GM18861 (cell line): ENCODE measurements around the gene MPPED1.

Experiments
- ATAC-seq: cut with Tn5 transposase; IDR thresholded peaks from one replicate; pipeline ENCODE4 v1.9.1; 2021; ENCODE audit not compliant: unreplicated experiment

MPPED1 gene

DNA sequence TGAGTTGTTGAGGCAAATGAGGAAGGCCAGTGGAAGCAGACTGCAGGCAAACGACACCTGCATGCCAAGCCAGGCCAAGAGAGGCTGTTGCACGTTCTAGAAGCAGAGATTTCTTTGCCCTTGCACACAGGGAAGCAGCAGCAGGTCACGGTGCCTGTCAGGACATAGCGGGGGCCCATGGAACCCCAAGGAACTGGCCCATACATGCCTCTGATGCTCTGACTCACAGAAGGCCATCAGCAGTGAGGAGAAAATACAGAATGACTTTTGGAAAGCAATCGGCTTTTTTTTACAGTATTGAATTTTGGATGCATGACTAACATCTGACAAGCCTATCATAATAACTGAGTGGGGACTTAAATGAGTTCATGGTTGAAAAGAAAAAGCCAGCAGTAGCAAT lies 123.9 kb downstream of the MPPED1 start:
- no peak for ATAC-seq

DNA sequence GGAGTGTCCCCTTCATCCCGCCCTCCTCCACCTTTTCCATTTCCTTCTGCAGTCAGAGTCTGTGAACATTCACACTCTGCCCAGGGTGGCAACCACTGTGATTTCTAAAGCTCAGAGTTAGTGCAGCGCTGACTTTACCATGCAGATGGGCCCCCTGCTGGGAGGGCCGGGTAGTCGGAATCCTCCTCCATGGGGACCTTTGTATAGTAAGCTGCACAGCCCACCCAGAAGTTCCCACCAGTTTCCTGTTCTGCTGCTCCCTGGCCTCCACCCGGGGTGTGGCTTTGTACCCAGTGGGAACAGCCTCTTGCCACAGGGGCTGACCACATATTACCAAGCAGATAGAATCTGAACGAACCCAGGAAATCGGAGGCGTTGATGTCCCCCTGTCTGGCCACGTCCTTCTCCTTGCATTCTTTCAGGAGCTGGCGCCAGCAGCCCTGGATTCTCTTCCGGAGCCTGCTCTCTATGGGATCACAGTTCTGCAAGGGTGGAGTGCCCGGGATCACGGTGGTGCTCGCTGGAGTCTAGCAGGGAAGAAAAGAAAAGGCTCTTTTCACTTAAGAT lies 125.3 kb downstream of the MPPED1 start:
- no peak for ATAC-seq

DNA sequence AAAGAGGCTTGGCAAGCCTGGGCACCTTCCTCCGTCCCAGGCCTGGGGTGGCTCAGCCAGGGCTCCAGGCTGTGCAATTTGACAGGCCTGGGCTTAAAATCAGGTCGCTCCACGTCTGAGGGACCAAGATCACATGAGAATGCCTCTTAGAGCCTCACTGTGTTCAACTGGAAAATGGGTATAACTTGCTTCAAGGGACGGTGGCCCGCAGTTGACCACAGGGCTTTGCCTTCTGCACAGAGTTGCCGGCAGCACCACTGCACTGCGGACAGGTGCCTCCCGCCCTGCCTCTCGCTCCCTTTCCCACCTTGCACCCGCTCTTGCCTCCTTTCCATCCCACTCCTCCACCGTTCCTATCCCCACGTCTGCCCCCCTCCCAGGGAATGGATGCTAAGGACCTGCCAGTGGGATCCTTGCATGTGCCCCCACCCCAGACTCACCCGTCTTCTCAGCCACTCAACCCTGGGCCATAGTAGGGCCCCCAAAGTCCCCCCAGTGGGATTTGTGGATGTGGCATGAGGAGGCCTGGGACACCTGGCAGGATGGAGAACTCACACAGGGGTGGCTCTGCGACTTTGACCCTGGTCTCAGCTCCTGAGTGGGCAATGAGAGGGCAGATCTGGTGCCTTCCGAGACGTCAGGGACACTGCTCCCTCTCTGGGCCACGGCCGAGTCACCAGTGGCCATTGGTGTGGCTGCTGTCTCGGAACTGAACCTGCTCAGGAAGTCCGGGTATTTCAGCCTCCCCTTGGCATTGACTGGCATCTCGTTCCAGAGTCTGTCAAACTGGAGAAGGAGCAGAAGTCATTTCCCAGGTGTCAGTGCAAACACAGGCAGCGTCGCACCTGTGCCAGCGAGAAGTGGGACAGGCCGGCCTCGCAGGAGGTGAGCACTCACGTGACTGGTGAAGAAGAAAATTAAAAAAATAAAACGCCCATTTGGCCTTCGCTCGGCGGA lies 128.0 kb downstream of the MPPED1 start:
- no peak for ATAC-seq

DNA sequence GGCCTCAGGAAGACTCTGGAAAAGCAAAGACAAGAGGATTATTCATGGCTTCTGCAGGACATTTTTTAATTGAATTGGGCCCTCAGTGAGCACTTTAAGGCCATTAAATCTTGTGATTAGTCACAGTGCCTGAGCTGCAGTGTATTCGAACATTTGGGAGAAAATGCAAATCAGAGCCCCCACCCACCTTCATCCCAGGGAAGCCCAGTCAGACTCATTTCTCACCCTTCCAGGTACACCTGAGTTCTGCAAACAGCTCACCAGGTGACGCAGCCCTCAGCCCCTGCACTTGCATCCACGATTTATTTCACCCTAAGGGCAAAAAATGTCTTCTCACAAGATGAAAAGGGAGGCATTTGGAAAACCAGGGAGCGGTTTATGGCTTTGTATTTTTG lies 128.7 kb downstream of the MPPED1 start:
- ATAC-seq = no peak

DNA sequence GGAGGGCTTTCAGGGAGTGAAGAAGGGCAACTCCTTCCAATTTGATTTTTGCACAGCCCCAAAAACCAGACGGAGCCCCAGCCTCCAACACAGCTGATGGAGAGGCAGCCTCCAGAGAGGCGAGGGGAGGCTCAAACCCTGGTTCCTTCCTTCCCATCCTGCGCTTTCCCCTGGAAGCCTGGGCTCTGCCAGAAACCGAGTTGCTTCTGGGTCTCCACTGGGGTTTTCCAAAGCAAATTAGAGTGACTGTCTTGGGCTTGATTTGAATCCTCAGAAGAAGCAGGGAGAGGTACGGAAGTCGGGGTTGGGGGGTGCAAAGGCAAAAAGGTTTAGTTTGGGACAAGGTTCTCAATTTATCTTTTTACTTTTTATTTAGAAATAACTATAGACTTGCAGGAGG lies 129.2 kb downstream of the MPPED1 start:
- no peak for ATAC-seq

DNA sequence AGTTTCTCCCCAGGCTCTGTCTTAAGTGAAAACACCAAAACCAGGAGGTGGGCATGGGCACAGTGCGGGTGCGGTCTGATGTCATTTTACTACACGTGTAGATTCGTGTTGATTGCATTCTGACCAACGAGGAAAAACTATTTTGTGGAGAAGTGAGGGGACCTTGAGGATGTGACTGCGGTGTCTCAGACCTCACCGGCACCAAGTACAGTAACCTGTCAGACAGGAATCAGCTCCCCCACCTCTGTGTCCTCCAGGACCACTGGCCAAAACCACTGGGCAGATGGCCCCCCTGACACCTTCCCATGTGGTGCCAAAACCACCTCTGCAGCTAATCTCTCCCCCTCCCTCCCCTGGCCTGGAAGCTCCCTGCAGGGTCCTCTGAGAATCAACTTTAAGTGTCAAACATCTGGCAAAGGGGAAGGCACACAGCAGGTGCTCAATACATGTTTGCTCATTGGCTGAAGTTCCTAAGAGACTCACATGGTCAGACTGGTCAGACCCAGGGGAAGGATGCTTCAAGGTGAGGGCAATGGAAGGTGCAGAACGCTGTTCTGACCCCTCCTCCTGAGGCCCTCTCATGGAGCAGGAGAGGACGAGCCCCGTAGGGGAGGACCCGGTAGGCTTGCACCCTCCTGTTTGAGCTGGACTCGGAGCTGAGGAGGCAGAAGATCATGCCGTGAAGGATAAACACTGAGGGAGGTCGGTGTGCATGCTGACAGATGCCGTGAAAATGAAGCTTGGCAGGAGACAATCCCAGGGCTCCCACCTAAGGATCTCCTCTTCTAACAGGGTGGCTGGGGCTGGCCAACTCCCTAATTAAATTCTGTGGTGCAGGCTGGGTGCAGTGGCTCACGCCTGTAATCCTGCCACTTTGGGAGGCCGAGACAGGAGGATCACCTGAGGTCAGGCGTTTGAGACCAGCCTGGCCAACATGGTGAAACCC lies 129.9 kb downstream of the MPPED1 start:
- ATAC-seq = no peak

DNA sequence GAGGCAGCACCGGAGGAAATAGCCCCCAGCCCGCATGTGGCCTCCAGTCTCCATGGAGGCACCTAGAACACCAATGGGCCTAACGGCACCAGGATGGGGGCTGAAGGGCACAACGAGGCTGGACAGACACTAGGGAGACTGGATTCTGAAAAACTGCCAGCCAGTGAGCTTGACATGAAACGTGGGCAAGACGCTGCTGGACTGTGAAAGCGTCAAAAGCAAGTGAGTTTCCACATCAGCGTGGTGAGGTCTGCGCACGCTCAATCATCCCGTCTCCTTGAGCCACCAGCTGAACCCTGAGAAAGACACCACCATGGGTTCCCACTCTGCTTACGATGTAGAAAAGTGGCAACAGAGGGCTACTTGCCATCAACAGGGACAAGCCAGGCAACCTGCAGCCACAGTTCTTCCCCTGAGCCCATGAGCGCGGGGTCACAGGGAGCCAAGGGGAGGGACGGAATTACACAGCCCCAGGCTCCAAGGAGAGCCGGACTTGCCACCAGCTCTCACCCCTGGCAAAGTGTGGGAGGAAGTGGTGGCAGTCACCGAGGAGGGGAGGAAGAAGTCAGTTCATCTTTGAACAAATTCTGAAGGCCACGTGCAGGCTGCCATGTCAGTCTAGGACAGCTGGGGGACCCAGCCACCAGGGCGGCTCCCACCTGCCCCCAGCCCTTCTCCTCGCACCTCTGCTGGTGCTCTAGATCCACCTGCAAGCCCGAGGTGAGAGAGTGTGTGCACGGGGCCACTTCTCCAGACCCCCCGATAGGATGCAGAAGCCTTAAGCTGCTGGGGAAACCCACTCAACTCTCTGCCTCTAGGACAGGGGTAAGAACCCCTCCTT lies 131.1 kb downstream of the MPPED1 start:
- no peak for ATAC-seq

DNA sequence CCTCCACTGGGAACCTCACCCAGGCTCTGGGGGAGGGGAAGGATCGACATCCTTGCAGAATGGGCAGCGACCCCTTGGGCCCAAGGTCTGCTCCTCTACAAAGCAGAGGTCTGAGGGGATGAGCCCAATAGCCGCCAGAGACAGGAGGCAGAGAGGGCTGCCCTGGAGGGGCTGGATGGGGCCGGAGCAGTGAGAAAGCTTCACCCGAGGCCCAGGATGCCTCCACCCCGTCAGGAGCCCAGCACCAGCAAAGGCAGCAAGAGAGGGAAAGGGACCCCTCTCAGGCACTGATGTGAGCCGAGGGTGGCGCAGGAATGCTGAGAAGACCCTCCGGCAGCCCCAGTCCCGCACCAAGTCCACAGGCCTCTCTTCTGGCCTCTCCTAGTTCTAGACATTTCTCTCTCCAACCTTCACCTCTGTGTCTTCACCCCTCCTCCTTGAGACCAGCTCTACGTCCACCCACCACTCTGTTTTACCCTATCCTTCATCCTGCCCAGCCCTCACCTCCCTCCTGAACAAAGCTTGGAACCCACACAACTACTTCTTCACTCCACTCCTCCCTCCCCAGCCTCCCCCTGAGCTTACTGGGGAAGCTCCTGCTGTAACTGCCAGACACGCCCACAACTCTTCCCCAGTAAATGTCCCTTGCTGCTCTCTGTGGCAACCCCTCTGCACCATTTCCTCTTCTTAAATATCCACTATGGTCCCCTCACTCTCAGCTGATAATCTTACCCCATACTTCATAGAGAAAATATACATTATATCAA lies 131.9 kb downstream of the MPPED1 start:
- ATAC-seq = no peak

DNA sequence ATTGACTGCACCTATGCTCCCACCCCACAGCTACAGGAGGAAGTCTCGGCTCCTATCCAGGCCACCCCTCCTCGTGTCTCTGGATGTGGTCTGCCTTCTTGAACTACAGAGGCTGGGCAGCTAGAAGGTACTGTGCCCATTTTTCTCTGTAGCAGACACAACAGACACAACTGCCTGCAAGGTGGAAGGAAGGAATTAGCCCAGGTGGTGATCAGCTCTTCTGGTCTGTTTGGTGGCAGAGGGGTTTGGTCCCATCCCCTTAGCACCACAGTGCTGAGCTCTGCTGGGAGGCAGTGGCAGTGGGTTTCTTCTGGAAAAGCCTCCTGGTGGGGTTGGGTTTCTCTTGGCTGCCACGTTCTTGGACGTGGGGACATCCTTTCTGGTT lies 132.5 kb downstream of the MPPED1 start:
- no peak for ATAC-seq

DNA sequence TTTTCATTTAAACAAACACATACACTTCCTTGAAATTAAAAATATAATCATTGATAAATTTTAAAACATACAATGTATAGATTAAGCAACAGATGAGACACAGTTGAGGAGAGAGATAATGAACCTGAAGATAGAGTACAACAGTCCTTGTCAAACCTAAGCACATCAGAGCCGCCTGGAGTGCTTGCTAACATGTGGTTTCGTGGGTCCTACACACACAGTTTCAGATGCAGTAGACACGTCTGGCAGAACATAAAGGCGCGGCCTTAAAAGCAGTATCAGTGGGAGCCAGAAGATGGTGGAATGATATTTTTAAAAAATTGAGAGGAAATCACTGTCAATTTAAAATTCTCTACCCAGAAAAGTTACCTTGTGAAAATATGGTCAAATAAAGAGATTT lies 134.4 kb downstream of the MPPED1 start:
- no peak for ATAC-seq

DNA sequence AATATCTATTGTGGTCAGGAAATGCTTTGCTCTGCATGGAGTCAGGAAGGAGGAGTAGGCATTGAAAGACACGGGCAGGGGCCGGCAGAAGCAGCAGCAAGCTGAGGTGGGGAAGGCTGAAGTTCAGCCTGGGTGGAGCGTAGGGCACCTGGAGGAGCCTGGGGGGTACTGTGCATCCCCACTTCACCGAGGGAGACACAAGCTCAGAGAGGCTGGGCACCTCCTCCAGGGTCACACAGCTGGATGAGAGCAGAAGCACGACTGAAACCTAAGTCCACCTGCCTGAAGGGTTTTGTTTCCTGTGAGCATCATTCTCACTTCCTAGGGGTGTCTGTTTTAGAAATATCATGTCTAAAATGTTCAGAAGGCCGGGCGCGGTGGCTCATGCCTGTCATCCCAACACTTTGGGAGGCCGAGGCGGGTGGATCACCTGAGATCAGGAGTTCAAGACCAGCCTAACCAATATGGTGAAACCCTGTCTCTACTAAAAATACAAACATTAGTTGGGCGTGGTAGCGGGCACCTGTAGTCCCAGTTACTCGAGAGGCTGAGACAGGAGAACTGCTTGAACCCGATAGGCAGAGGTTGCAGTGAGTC lies 138.3 kb downstream of the MPPED1 start:
- no peak for ATAC-seq

DNA sequence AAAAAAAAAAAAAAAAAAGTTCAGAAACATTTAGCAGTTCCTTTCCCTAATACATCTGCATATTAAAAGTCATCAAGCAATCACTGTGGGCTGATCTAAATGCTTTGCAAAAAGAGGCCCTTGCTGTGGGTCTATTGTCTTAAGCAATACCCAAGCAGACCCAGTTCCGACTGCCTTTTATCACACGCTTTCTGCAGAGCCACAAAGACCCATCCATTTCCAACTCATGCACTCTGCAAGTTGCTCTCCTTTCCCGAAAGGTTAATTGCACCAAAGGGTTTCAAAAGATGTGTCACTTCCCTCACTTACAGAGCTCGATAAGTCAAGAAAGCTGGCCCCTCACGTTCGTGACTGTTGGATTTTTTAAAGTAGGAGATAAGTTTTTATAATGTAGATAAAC lies 138.9 kb downstream of the MPPED1 start:
- ATAC-seq = no peak

DNA sequence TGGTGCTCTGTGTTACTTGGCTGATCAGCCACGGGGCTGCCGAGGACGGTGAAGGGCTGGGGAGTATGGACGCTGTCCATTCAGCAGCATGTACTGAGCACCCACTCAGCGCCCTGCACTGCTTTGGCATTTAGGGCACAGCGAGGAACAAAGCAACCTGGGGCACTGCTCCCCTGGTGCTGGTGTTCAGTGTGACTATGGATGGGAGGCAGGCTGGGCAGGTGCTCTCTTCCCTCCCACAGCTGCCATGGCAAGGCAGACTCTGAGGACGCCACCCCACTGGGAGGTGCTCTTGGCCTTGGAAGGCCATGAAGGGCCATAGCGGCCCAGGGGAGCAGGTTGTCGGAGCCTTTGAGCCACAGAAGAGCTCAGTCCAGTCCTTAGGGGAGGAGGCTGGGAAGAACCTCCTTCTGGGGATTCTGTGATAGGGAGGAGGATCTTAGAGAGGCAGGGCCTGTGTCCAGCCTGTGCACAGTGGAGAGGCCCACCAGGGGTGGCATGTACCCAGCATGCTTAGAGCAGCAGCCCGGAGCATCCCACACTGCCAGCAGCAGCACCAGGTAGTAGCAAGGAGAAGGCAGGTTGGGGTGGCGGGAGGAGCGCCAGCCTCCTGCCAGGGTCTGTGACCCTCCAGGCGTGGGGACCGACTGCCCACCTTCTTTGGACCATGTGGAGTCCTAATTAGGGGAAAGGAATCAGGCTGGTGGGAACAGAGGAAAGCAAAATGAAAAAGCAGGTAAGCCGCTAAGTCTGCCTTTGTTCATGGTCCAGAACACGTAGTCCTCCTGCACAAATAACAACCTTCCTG lies 141.8 kb downstream of the MPPED1 start:
- no peak for ATAC-seq

DNA sequence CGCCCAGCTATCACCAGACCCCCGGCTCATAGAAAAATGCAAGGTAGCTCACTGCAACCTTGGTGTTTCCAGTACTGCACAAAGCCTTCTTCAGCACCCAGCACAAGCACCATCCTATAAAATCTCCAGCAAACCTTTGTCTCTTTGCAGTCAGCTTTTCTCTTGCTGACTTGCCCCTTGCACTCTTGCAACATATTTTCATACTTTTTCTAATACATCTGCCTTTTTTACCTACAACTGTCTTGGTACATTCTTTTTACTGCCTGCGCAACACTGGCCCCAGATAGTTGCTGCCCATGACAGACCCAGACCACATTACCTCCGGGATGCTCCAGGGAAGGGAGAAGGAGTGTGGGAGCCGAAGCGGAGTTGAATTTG lies 142.4 kb downstream of the MPPED1 start:
- ATAC-seq = no peak

DNA sequence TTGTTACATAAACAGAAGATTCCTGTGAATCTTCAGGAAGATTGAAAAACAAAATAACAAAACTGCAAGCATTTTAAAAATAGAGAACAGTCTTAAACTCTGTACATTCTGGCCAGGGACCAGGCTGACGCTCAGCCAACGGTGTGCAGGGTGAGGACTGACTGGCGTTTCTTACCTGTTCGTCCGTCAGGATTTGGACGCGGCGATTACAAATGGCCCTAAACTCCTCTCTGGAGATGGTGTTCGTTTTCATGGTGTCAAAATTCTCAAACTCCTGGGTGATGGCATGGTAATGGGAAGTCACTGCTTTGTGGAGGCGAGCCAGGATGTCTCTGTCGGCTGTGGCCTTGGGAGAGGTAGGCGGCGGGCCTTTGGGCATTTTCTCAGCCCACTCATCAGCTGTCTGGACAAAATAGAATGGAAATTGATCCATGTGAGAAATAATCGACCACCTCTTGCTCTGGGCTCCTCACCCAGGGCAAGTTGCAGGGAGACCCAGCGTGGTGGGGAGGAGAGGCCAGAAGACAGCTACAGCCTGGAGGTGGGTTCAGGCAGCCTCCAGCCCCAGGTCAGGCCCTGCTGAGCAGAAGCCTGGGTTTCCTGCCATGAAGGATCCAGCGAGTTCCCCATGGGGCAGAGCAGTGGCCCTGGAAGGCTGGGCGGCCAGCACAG lies 143.0 kb downstream of the MPPED1 start:
- no peak for ATAC-seq

DNA sequence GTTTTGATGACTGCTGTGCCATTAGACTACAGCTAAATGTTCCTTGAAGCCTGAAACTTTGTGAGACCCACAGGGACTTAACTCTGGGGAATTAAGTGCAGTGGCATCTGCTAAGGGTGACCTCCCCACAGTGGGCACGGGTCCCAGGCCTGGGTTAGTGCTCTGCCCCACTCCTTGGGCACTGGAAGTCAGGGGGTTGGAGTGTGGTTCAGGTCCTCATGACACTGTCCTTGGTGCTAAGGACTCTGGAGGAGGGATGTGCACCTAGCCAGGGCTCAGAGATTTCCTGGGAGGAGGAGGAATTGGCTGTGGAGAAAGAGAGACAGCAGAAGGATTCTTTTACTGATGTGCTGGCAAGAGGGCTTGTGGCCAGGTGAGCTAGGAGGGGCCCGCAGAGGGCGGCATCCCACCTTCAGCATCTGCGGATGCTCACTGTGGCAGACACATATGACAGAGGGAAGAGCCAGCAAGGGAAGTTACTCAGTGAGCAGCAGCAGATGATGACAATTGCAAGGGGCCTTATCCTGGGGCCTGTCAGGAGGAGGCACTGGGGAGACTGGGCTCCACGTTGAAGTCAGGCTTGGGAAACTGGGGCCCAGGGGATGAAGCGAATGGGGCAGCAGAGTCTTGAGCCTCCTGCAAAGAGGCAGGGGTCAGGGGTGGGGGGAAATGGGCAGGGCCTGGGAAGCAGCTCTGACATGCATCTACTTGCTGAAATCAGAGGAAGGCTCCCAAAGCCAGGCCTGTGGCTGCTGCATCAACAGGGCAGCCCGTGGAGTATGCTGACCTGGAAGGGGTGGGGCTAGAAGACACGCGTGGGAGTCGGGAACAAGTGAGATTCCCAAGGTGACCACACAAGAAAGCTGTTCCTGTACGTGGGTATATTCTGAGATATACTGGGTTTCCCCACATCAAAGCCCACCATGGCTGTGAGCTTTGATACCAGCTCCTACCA lies 144.0 kb downstream of the MPPED1 start:
- no peak for ATAC-seq
